ENCODE results near the gene ARHGEF10L.
"Not testable (repeated sequence)": the region's sequence is repeated elsewhere in the genome, so short reads cannot be mapped to it uniquely, and the experiment has no call there.

The ARHGEF10L gene

GRCh38 chr1:17621691-17622090, 82.2 kb downstream of the ARHGEF10L start:
- H3K27me3 Mint-ChIP-seq (ENCODE audit: low read depth, poor library complexity): peaks cover 2% of the 10 kb centered on the region
- H3K27ac Mint-ChIP-seq: no peak overlapping the region
- H3K4me3 Mint-ChIP-seq: no peak overlapping the region
- no peak for DNase-seq
- H3K4me1 Mint-ChIP-seq: peaks cover 6% of the 10 kb centered on the region
- no peaks in the 10 kb centered on the region for H3K9me3 Mint-ChIP-seq
- peaks cover 2% of the 10 kb centered on the region for H3K36me3 Mint-ChIP-seq (ENCODE audit: low read depth)
- TF ChIP-seq, protein P1, sequence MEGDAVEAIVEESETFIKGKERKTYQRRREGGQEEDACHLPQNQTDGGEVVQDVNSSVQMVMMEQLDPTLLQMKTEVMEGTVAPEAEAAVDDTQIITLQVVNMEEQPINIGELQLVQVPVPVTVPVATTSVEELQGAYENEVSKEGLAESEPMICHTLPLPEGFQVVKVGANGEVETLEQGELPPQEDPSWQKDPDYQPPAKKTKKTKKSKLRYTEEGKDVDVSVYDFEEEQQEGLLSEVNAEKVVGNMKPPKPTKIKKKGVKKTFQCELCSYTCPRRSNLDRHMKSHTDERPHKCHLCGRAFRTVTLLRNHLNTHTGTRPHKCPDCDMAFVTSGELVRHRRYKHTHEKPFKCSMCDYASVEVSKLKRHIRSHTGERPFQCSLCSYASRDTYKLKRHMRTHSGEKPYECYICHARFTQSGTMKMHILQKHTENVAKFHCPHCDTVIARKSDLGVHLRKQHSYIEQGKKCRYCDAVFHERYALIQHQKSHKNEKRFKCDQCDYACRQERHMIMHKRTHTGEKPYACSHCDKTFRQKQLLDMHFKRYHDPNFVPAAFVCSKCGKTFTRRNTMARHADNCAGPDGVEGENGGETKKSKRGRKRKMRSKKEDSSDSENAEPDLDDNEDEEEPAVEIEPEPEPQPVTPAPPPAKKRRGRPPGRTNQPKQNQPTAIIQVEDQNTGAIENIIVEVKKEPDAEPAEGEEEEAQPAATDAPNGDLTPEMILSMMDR (IDR thresholded peaks at IDR 0.05): no peak

GRCh38 chr1:17622823-17623222, 83.3 kb downstream of the ARHGEF10L start:
- H3K27ac Mint-ChIP-seq: no peak overlapping the region

GRCh38 chr1:17624611-17625233, 85.2 kb downstream of the ARHGEF10L start:
- no peaks in the 10 kb centered on the region for H3K4me1 Mint-ChIP-seq
- no peak overlapping the region for H3K4me3 Mint-ChIP-seq
- H3K36me3 Mint-ChIP-seq (ENCODE audit: low read depth): peaks cover 4% of the 10 kb centered on the region
- TF ChIP-seq, protein P1 (IDR thresholded peaks at IDR 0.05): no peak
- no peak for DNase-seq
- H3K9me3 Mint-ChIP-seq: no peaks in the 10 kb centered on the region
- peaks cover 2% of the 10 kb centered on the region for H3K27me3 Mint-ChIP-seq (ENCODE audit: low read depth, poor library complexity)
- no peak overlapping the region for H3K27ac Mint-ChIP-seq

More at GRCh38 chr1:17622823-17623222, 83.3 kb downstream of the ARHGEF10L start:
- Mint-ChIP-seq H3K4me3 (no peak overlapping the region), H3K4me1 (peaks cover 6% of the 10 kb centered on the region), H3K9me3 (no peaks in the 10 kb centered on the region), H3K36me3 (ENCODE audit: low read depth) (peaks cover 4% of the 10 kb centered on the region), H3K27me3 (ENCODE audit: low read depth, poor library complexity) (peaks cover 2% of the 10 kb centered on the region)
- TF ChIP-seq, protein P1 (IDR thresholded peaks at IDR 0.05): no peak
- no peak for DNase-seq

GRCh38 chr1:17627239-17628052, 87.9 kb downstream of the ARHGEF10L start:
- no peaks in the 10 kb centered on the region for H3K9me3 Mint-ChIP-seq
- no peaks in the 10 kb centered on the region for H3K4me1 Mint-ChIP-seq
- no peak overlapping the region for H3K4me3 Mint-ChIP-seq
- H3K27ac Mint-ChIP-seq: no peak overlapping the region
- TF ChIP-seq, protein P1 (IDR thresholded peaks at IDR 0.05): no peak
- DNase-seq: no peak
- no peaks in the 10 kb centered on the region for H3K27me3 Mint-ChIP-seq (ENCODE audit: low read depth, poor library complexity)
- H3K36me3 Mint-ChIP-seq (ENCODE audit: low read depth): peaks cover 13% of the 10 kb centered on the region

DNA sequence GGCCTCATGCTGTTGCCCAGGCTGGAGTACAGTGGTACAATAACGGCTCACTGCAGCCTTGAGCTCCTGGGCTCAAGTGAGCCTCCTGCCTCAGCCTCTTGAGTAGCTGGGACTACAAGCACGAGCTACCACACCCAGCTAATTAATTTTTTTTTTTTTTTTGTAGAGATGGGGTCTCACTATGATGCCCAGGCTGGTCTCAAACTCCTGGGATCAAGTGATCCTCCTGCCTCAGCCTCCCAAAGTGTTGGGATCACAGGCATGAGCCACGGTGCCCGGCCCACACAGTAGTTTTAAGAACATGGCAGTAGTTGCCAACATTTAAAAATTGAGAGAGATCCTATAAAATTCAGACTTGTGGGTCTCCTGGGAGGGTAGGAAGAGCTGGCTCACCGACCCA, 89.5 kb downstream of the ARHGEF10L start:
- not testable (repeated sequence) for H3K4me1 Mint-ChIP-seq, H3K27ac Mint-ChIP-seq

GRCh38 chr1:17629460-17629859, 90.0 kb downstream of the ARHGEF10L start:
- no peak overlapping the region for H3K4me3 Mint-ChIP-seq
- TF ChIP-seq, protein P1 (IDR thresholded peaks at IDR 0.05): peak; percentile 34
- H3K27me3 Mint-ChIP-seq (ENCODE audit: low read depth, poor library complexity): no peaks in the 10 kb centered on the region
- DNase-seq: peak; percentile 30
- H3K27ac Mint-ChIP-seq: no peak overlapping the region
- H3K9me3 Mint-ChIP-seq: no peaks in the 10 kb centered on the region
- H3K4me1 Mint-ChIP-seq: no peaks in the 10 kb centered on the region
- H3K36me3 Mint-ChIP-seq (ENCODE audit: low read depth): peaks cover 16% of the 10 kb centered on the region

More for the DNA sequence above, 89.5 kb downstream of the ARHGEF10L start:
- H3K4me3 Mint-ChIP-seq; H3K9me3 Mint-ChIP-seq; H3K27me3 Mint-ChIP-seq (ENCODE audit: low read depth, poor library complexity); DNase-seq: not testable (repeated sequence)
- H3K36me3 Mint-ChIP-seq (ENCODE audit: low read depth): peaks cover 16% of the 10 kb centered on the region

All from nephron progenitor cell (in vitro differentiated cells).